ENCODE data around the gene DNER.

GRCh38 chr2:229511524-229511923, 202.8 kb downstream of the DNER start:
- TF ChIP-seq CTCF (IDR thresholded peaks at IDR 0.05) = no peak
- TF ChIP-seq POLR2AphosphoS5 (IDR thresholded peaks at IDR 0.05) = no peak

Measured in breast epithelium (tissue), 3 donors.